ENCODE results near the gene SGCD.
A peak's percentile ranks its signal among the peaks of the same experiment; 100 is the strongest.

The SGCD gene

GRCh38 chr5:156409834-156410233, 82.9 kb downstream of the SGCD start:
- TF ChIP-seq CTCF (IDR thresholded peaks at IDR 0.05; ENCODE audit: insufficient read depth, low read length, missing control alignments): no peak
- no peak overlapping the region for H3K4me3 ChIP-seq (ENCODE audit: low read depth, low read length)
- ChIA-PET POLR2A (interaction anchor here (1.1 kb wide), 1 partner anchor 13 kb away, joined by 4 read pairs; no protein-coding TSS in a partner anchor), CTCF (no interaction called here)
- DNase-seq (ENCODE audit: low read depth, low spot score): no peak

- CTCF ChIA-PET: no interaction called here
- DNase-seq (ENCODE audit: low read depth, low spot score): peak; percentile 19
- POLR2A ChIA-PET: interaction anchor here (0.7 to 1.2 kb wide), 4 partner anchors 10 to 683 kb away, joined by 3 to 4 read pairs (median 3); no protein-coding TSS in a partner anchor
- no peak for TF ChIP-seq CTCF (IDR thresholded peaks at IDR 0.05; ENCODE audit: insufficient read depth, low read length, missing control alignments)
- H3K4me3 ChIP-seq (ENCODE audit: low read depth, low read length): 0 out of 2 replicates have a peak overlapping the region, but pooled peaks have one; percentile 15
Observed at GRCh38 chr5:156411185-156411613, 84.2 kb downstream of the SGCD start.

- no peak for DNase-seq (ENCODE audit: low read depth, low spot score)
- no peak overlapping the region for H3K4me3 ChIP-seq (ENCODE audit: low read depth, low read length)
- POLR2A ChIA-PET: interaction anchor here (0.9 to 1.0 kb wide), 2 partner anchors 11 to 15 kb away, joined by 3 read pairs; no protein-coding TSS in a partner anchor
- CTCF ChIA-PET: no interaction called here
- TF ChIP-seq CTCF (IDR thresholded peaks at IDR 0.05; ENCODE audit: insufficient read depth, low read length, missing control alignments): no peak
Observed at GRCh38 chr5:156411957-156412356, 85.0 kb downstream of the SGCD start.

GRCh38 chr5:156414391-156414790, 87.4 kb downstream of the SGCD start:
- TF ChIP-seq CTCF (IDR thresholded peaks at IDR 0.05; ENCODE audit: insufficient read depth, low read length, missing control alignments): no peak
- no peak overlapping the region for H3K4me3 ChIP-seq (ENCODE audit: low read depth, low read length)
- DNase-seq (ENCODE audit: low read depth, low spot score): no peak
- ChIA-PET CTCF (no interaction called here), POLR2A (no interaction called here)

- ChIA-PET CTCF (interaction anchor here (1.4 kb wide), 2 partner anchors 12 to 56 kb away, joined by 4 to 5 read pairs; no protein-coding TSS in a partner anchor), POLR2A (no interaction called here)
- TF ChIP-seq CTCF (IDR thresholded peaks at IDR 0.05; ENCODE audit: insufficient read depth, low read length, missing control alignments): no peak
Observed at GRCh38 chr5:156419661-156420060, 92.7 kb downstream of the SGCD start.

GRCh38 chr5:156420665-156421064, 93.7 kb downstream of the SGCD start:
- no peak overlapping the region for H3K4me3 ChIP-seq (ENCODE audit: low read depth, low read length)
- ChIA-PET POLR2A (interaction anchor here (0.7 kb wide), 2 partner anchors 36 to 481 kb away, joined by 3 read pairs; no protein-coding TSS in a partner anchor), CTCF (interaction anchor here (1.4 kb wide), 2 partner anchors 13 to 55 kb away, joined by 4 to 5 read pairs; no protein-coding TSS in a partner anchor)
- DNase-seq (ENCODE audit: low read depth, low spot score): no peak
- TF ChIP-seq CTCF (IDR thresholded peaks at IDR 0.05; ENCODE audit: insufficient read depth, low read length, missing control alignments): no peak

More at GRCh38 chr5:156419661-156420060, 92.7 kb downstream of the SGCD start:
- no peak overlapping the region for H3K4me3 ChIP-seq (ENCODE audit: low read depth, low read length)
- no peak for DNase-seq (ENCODE audit: low read depth, low spot score)

Measured in AG04449 (cell line).